K562 (cell line): ENCODE measurements around the gene LYPD3. TPM values are rescaled to one million over a fixed set of nuclear protein-coding genes. Genes with fewer than 3 reads are reported as not detected.
A peak's percentile ranks its signal among the peaks of the same experiment; 100 is the strongest.

ENCODE experiments used
- ARID2 ChIP-seq: fragments of 450-650 bp; IDR thresholded peaks from 2 replicates; pipeline ENCODE4 v1.6.1; 2017; ENCODE audit warnings: antibody characterized with exemption, mild to moderate bottlenecking
- CGGBP1 ChIP-seq: fragments of 250-450 bp; sonication (Bioruptor Pico); IDR thresholded peaks from 2 replicates; pipeline ENCODE4 v1.9.0; 2021; ENCODE audit warnings: mild to moderate bottlenecking
- FOXJ3 ChIP-seq: sonication (generic); formaldehyde crosslinking; IDR thresholded peaks from 2 replicates; pipeline ENCODE4 v1.4.0; 2020; ENCODE audit warnings: mild to moderate bottlenecking, missing genetic modification reagents
- GTF2B ChIP-seq: IDR thresholded peaks from 2 replicates; pipeline ENCODE4 v1.6.1; 2011; ENCODE audit not compliant: insufficient read length; ENCODE audit errors: extremely low read depth
- KDM4B ChIP-seq, 2 experiments: fragments of 450-650 bp in 1 of 2; sonication (generic) in 1 of 2; IDR thresholded peaks; 2 replicates each; pipeline ENCODE4 v1.6.1; 2016 to 2017; ENCODE audit warnings: borderline replicate concordance in 2 of 2, antibody characterized with exemption in 1 of 2, low read depth in 1 of 2, mild to moderate bottlenecking in 1 of 2
- MTA1 ChIP-seq: fragments of 450-650 bp; IDR thresholded peaks from 2 replicates; pipeline ENCODE4 v1.6.1; 2017; ENCODE audit warnings: borderline replicate concordance
- POLR2AphosphoS2 ChIP-seq: IDR thresholded peaks from 2 replicates; pipeline ENCODE4 v1.6.1; 2012; ENCODE audit warnings: low read length, improper control_type of control experiment
- RAD21 ChIP-seq, 2 experiments: fragments of 250-450 bp in 1 of 2; fragments of 450-650 bp in 1 of 2; sonication (Bioruptor Pico) in 1 of 2; formaldehyde crosslinking in 1 of 2; IDR thresholded peaks in 1 of 2; conservative IDR thresholded peaks in 1 of 2; 2 replicates each; pipeline versions ENCODE4 v1.4.0 to v1.8.0; 2020 to 2022; ENCODE audit warnings: mild to moderate bottlenecking in 2 of 2, moderate library complexity in 1 of 2
- RFX7 ChIP-seq: fragments of 250-450 bp; sonication (Bioruptor Pico); IDR thresholded peaks from 2 replicates; pipeline ENCODE4 v1.5.1; 2021; ENCODE audit warnings: mild to moderate bottlenecking
- ZNF347 ChIP-seq: fragments of 450-650 bp; formaldehyde crosslinking; IDR thresholded peaks from 2 replicates; pipeline ENCODE4 v1.4.0; 2020; ENCODE audit warnings: low read depth, mild to moderate bottlenecking, moderate library complexity
- ZNF407 ChIP-seq: fragments of 450-650 bp; IDR thresholded peaks from 2 replicates; pipeline ENCODE4 v1.6.1; 2016; ENCODE audit warnings: low read depth
- ZNF609 ChIP-seq: sonication (generic); formaldehyde crosslinking; IDR thresholded peaks from 2 replicates; pipeline ENCODE4 v1.8.1; 2023; ENCODE audit warnings: missing genetic modification reagents, mild to moderate bottlenecking, borderline replicate concordance
- polyA plus RNA-seq, 8 experiments: library from polyadenylated mRNA; depleted of rRNA in 4 of 8; stranded (reverse) in 5 of 8; unstranded in 3 of 8; fragments of >200 nt; fragmentation: Nextera tagmentation in 2 of 8; fragmentation: Illumina TruSeq in 1 of 8; extraction: Ambion mirVana in 2 of 8; extraction: Trizol in 1 of 8; gene quantifications; 2 replicates each; pipeline versions ENCODE4 v1.2.1 to v1.2.3, GENCODE V29; 2011 to 2014; ENCODE audit warnings: inconsistent platforms in 1 of 8, missing spikeins in 1 of 8
- total RNA-seq, 7 experiments: library from RNA; depleted of rRNA in 6 of 7; stranded (reverse); fragments of >200 nt in 6 of 7; fragmentation: Illumina TruSeq in 2 of 7; extraction: Trizol in 2 of 7; gene quantifications; 2 replicates each; pipeline versions ENCODE4 v1.2.1 to v1.2.3, GENCODE V29; 2011 to 2021; ENCODE audit warnings: low replicate concordance in 1 of 7

Gene LYPD3
- total and polyA plus RNA-seq, 9 of the 15 experiments (the other 6 are each of a cell fraction or from before 2014, with no cell fraction given): 0.04 to 0.33 (median 0.20) TPM; not detected in 1

- no peak for TF ChIP-seq GTF2B
- no peak for TF ChIP-seq POLR2AphosphoS2
- no peak for TF ChIP-seq RFX7 (CRISPR knock-in tag)
- no peak for TF ChIP-seq KDM4B (IDR thresholded peaks at IDR 0.05; ENCODE audit: borderline replicate concordance in 2 of 2, low read depth in 1 of 2)
- TF ChIP-seq FOXJ3 (CRISPR knock-in tag): no peak
- no peak for TF ChIP-seq ARID2
- 0 out of 2 replicates have a peak, but pooled peaks have one; percentile 26 for TF ChIP-seq ZNF407
- no peak for TF ChIP-seq ZNF609
- no peak for TF ChIP-seq CGGBP1 (CRISPR knock-in tag)
- no peak for TF ChIP-seq ZNF347 (CRISPR knock-in tag)
- no peak for TF ChIP-seq RAD21 (CRISPR knock-in tag; conservative IDR thresholded peaks at IDR 0.05 in 1 of 2, IDR thresholded peaks at IDR 0.05 in 1 of 2)
- TF ChIP-seq MTA1: peak; percentile 69; the same call in 1 of the 2 replicates
These were observed 38.4 kb upstream of the LYPD3 start (continued) for GRCh38 chr19:43503501-43504425.
